IPS-15b (cell line): ENCODE data around the gene TH.

Source experiments
- H3K27me3 ChIP-seq: one replicate; pipeline ENCODE4 v1.6.1; 2013; ENCODE audit warnings: low read length; ENCODE audit not compliant: control insufficient read depth, insufficient read depth
- H3K36me3 ChIP-seq: one replicate; pipeline ENCODE4 v1.6.1; 2013; ENCODE audit warnings: low read length; ENCODE audit not compliant: control insufficient read depth, insufficient read depth
- H3K4me1 ChIP-seq: one replicate; pipeline ENCODE4 v1.6.1; 2013; ENCODE audit warnings: mild to moderate bottlenecking, low read length; ENCODE audit not compliant: control insufficient read depth, insufficient read depth
- H3K4me3 ChIP-seq: one replicate; pipeline ENCODE4 v1.5.1; 2013; ENCODE audit warnings: low read depth, low read length
- H3K9ac ChIP-seq: one replicate; pipeline ENCODE4 v1.6.1; 2013; ENCODE audit warnings: low read depth, mild to moderate bottlenecking, low read length
- H3K9me3 ChIP-seq: one replicate; pipeline ENCODE4 v1.6.1; 2013; ENCODE audit warnings: mild to moderate bottlenecking, low read length; ENCODE audit not compliant: control insufficient read depth, insufficient read depth

TH gene

DNA sequence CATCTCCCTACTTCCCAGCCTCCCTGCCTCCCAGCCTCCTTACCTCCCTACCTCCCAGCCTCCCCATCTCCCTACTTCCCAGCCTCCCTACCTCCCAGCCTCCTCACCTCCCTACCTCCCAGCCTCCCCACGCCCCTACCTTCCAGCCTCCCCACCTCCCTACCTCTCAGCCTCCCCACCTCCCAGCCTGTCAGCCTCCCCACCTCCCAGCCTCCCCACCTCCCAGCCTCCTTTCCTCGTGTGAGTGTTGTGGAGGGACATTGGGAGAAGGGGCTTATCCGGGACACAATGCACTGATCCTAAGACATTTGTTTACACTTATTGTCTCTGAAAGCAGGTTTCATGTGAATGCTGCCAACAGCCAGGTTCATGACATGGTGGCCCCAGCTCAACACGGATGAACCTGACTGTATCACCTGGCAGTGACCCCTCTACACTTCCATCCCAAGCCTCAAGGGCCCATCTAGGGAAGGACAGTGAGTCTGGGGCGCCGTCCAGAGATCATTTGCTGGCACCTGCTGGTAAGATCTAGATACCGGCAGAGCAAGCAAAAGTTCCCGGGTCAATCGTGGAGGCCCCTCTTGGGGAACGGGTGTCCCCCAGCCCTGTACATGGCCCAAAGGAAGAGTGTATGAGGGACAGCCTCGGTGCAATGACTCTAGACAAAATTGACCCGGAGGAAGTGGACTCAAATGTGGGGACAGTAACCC lies 34.5 kb upstream of the TH start:
- Histone ChIP-seq H3K9ac (no peak overlapping the region), H3K4me1 (no peaks in the 10 kb centered on the region), H3K9me3 (no peaks in the 10 kb centered on the region), H3K36me3 (no peaks in the 10 kb centered on the region), H3K4me3 (no peak overlapping the region), H3K27me3 (no peaks in the 10 kb centered on the region)

DNA sequence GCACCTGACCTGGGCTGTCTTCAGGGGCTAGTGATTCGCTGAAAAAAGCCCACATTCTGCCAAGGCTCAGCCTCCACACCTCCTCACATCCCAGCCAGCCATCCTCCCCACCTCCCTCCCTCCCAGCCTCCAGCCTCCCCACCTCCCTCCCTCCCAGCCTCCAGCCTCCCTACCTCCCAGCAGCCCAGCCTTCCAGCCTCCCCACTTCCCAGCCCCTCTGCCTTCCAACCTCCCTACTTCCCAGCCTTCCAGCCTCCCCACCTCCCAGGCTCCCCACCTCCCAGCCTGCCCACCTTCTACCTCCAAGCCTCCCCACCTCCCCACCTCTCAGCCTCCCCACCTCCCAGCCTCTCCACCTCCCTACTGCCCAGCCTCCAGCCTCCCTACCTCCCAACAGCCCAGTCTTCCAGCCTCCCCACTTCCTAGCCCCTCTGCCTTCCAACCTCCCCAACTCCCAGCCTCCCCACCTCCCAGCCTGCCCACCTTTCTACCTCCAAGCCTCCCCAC lies 33.7 kb upstream of the TH start:
- H3K36me3 ChIP-seq, result no peaks in the 10 kb centered on the region
- no peaks in the 10 kb centered on the region for H3K9me3 ChIP-seq
- H3K4me3 ChIP-seq, result no peak overlapping the region
- no peaks in the 10 kb centered on the region for H3K27me3 ChIP-seq
- H3K9ac ChIP-seq, result no peak overlapping the region
- no peaks in the 10 kb centered on the region for H3K4me1 ChIP-seq

DNA sequence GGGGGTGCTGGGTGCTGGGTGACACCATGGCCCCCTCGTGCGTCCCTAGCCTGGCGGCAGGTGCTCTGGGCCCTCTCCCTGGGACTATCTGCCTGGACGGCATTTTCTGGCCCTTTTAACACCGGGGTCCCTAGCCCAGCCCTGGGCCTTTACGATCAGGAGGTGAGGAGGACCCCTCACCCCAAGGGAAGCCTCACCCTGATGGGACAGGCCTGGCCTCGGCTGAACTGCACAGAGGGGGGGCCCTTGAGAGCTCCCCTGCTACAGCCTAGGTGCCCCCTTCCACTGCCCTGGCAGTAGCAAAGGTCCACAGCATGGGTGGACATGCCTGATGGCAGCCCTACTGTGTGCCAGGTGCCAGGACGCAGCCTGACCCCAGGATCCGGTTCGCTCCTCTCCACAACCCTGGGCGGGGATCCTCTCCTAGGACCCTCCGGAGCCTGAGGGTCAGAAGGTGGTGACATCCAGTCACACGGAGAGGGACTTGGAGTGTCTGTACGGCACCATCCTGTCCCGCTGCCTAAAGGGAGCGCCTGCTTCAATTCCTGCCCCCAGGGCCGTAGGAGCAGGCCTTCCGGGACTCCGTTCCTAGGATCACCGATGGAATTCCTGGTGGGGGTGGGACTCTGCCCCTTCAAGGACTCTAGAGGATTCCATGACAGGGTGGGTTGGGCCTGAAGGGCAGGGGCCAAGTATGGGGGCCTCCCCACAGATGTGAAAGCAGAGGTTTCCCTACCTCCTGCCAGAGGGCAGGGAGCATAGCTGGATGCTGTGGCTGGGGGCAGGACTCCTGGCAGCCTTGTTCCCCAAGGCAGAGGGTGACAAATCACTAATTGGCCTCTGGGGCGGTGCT lies 33.0 kb upstream of the TH start:
- Histone ChIP-seq H3K4me3 (no peak overlapping the region), H3K4me1 (no peaks in the 10 kb centered on the region), H3K9me3 (no peaks in the 10 kb centered on the region), H3K27me3 (no peaks in the 10 kb centered on the region), H3K9ac (no peak overlapping the region), H3K36me3 (no peaks in the 10 kb centered on the region)

DNA sequence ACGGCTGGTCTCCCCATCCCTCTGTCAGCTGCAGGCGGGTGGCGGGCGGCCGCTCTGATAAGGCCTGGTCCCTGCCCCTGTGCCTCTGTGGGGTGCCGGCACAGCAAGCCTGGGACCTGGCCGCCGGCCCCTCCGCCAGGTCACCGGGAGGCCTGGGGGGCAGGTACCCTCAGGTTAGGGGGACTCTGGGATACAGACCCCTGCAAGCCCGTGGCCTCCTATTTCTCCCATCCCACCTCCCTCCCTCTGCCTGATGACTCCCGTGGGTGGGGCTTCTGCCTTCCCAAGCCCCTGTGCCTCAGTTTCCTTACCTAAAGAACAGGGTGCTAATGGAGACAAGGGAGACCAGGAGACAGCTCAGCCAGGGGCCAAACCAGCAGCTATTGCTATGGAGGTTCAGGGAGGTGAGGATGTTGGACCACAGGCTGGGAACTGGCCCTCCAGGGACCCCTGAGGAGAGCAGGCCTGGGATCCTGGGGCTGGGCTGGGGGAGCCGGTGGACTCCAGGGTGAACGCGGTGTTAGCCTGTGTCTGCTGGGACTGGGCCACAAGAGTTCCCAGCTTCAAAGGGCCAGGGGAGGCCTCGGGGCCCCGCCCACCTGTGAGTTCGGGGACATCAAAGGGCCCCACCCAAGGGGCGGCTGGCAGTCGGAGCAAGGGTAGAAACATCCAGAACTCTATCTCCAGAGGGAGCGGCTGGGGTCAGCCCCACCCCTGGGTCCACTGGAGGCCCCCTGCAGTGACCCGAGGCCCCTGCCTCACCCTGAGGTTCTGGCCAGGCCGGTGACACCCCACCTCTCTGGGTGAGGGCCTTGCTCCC lies 32.0 kb upstream of the TH start:
- Histone ChIP-seq H3K36me3 (no peaks in the 10 kb centered on the region), H3K27me3 (no peaks in the 10 kb centered on the region), H3K9ac (no peak overlapping the region), H3K4me1 (no peaks in the 10 kb centered on the region), H3K4me3 (no peak overlapping the region), H3K9me3 (no peaks in the 10 kb centered on the region)

DNA sequence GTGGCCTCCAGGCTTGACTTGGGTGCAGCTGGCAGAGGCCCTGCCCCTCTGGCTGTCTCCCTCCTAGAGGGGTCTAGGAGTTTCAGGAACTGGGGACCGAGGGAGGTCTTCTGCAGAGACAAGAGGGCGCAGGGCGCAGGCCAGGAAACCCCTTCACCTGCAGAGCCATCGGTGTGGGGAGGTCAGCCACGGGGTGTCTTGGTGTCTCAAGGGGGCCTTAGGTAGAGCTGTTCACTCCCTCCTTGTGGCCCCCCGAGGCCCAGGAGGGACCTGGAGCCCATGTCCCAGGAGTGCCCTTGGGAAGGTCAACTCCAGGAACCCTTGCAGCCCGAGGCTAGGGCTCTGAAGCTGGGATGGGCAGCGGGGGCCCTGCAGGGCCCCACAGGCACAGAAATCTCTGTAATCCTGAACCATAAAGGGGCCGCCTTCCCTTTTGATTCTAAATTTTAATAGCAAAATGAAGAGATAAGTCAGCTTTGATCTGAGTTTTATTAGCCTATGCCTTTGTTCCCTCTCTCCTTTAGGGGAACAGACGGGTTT lies 31.4 kb upstream of the TH start:
- H3K36me3 ChIP-seq, result no peaks in the 10 kb centered on the region
- no peaks in the 10 kb centered on the region for H3K4me1 ChIP-seq
- no peaks in the 10 kb centered on the region for H3K9me3 ChIP-seq
- no peak overlapping the region for H3K4me3 ChIP-seq
- H3K9ac ChIP-seq, result no peak overlapping the region
- no peaks in the 10 kb centered on the region for H3K27me3 ChIP-seq

DNA sequence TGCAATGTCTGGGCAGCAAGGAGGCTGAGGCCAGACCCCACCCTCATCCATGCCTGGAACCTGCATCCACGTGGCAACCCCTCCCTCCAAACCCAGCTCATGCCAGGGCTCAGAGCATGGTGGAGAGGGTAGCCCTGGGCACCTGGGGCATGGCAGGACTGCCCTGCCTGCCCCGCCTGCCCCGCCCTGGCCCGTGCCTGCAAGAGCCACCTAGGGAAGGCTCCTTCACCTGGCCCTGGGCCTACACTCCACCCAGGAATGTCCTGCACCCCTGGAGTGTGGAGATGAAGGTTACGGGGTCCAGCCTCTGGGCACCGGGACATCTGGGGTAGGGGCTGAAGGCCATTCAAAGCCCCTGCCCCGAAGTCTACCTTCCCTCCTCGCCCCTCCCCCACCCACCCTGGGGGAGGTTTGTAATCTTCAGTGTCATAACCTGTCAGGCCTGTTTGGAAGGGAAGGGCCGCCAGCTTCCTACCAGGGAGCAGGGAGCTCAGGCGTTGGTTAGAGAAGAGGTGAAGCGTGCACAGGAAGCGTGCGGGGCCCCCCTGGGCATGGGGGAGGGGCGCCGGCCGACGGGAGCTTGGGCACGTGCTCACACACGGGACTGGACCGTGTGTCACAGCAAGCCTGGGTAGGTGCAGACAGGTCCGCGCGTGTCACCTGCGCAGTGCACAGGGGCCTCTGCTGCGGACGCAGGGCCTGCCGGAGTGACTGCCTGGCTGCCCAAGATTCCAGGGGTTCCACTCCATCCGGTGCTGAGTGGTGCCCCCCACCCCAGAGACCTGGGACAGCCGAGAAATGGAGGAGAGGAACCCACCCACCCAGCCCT lies 30.7 kb upstream of the TH start:
- H3K36me3 ChIP-seq, result no peaks in the 10 kb centered on the region
- H3K27me3 ChIP-seq, result no peaks in the 10 kb centered on the region
- no peaks in the 10 kb centered on the region for H3K4me1 ChIP-seq
- no peak overlapping the region for H3K4me3 ChIP-seq
- no peaks in the 10 kb centered on the region for H3K9me3 ChIP-seq
- no peak overlapping the region for H3K9ac ChIP-seq

DNA sequence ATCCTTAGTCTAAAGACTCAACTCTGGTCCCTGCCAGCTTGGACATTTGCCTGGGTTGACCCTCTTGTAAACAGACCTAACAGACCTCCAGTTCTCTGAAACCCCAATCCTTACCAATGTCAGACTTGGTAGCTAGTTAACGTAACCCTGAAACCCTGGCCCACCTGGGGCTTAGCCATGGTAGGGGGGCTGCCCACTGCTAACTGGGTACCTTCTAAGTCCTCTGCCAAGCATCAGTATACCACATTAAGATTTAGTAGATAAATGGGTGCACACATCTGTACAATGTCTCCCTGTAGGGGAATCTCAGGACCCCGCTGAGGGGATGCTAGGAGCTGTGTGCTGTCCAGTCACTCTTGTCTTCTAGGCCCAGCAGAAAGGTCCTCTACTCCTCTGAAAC lies 29.9 kb upstream of the TH start:
- peaks cover 5% of the 10 kb centered on the region for H3K27me3 ChIP-seq
- no peaks in the 10 kb centered on the region for H3K36me3 ChIP-seq
- H3K9ac ChIP-seq, result no peak overlapping the region
- H3K4me1 ChIP-seq, result no peaks in the 10 kb centered on the region
- H3K9me3 ChIP-seq, result no peaks in the 10 kb centered on the region
- H3K4me3 ChIP-seq, result no peak overlapping the region

DNA sequence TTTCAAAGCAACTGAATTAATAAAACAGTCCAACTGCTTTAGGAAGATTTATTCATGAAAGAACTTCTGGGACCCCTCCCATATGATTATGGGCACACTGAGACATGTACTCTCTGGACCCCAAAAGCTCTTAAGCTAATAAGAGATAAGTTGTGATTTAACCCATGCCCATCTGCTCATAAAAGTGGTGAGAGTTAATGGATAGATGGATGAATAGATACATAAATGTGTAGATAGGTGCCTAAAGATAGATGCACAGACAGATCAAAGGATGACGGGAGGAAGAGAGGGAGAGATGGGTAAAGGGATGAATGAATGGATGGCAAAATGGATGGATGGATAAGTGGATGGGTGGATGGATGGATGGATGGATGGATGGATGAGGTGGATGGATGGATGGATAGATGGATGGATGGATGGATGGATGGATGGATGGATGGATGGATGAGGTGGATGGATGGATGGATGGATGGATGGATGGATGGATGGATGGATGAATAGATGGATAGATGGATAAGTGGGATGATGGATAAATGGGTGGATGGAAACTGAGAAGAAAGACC lies 29.4 kb upstream of the TH start:
- Histone ChIP-seq H3K4me3 (no peak overlapping the region), H3K9me3 (no peaks in the 10 kb centered on the region), H3K36me3 (no peaks in the 10 kb centered on the region), H3K4me1 (no peaks in the 10 kb centered on the region), H3K9ac (no peak overlapping the region), H3K27me3 (peaks cover 9% of the 10 kb centered on the region)

DNA sequence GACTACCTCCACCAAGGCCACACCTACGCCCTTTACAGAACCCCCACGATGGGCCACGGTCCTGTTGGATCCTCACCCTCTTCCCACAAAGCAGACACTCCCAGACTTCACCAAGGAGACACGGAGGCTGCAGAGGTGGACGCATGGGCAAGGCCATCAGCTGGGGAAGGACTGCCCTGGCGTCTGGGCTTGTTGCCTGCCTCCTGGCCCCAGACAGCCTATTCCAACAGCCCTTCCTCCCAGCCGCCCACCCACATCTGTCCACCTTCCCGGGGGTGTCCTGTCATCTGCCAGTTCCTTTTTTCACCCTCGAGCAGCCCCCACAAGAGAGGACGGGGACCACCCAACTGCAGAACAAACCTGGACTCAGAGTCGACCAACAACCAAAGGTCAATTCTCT lies 28.9 kb upstream of the TH start:
- Histone ChIP-seq H3K4me3 (no peak overlapping the region), H3K9me3 (no peaks in the 10 kb centered on the region), H3K9ac (no peak overlapping the region), H3K27me3 (peaks cover 9% of the 10 kb centered on the region), H3K36me3 (no peaks in the 10 kb centered on the region), H3K4me1 (no peaks in the 10 kb centered on the region)

DNA sequence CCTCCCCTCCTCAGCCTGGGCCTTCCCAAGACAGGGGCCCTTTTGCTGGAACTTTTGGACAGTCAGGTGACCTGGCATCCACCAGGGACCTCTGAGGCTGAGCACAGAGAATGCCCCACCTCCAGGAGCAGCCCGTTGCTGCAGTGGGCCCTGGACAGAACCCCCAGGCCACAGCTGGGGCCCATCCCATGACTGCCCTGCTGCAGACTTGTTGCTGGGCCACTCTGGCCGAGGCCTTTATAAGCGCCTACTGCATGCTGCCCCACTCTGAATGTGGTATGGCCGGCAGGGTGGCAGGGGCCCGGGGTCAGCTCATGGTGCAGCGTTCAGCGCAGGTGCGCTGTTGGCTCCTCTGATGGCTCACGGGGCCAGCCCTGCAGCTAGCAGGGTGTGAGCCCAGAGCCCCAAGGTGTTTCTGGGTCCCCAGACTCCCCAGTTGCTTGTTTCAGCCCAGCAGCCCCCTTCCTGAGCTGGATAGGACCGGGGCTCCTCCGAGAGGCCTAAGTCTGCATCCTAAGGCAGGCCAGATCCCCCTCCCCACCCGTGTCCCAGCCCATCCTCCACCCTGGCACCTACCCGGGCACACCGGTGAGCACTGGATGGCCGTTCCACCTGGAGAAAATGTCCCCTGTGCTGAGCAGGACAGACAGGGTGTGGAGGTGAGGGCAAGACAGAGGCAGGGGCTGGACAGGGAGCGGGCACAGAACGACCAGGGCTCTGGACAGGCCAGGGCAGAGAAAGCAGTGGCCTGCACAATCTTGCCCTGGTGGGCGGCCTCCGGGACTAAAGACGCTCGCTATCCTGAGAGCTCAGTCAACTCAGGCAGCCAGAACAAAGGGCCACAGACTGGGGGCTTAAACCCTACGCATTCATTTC lies 28.1 kb upstream of the TH start:
- H3K36me3 ChIP-seq, result no peaks in the 10 kb centered on the region

More for the DNA sequence above, 28.1 kb upstream of the TH start:
- Histone ChIP-seq H3K9me3 (no peaks in the 10 kb centered on the region), H3K9ac (no peak overlapping the region), H3K27me3 (peaks cover 9% of the 10 kb centered on the region), H3K4me1 (no peaks in the 10 kb centered on the region), H3K4me3 (no peak overlapping the region)
